Measurements from ENCODE around the gene ST6GALNAC2.

DNA sequence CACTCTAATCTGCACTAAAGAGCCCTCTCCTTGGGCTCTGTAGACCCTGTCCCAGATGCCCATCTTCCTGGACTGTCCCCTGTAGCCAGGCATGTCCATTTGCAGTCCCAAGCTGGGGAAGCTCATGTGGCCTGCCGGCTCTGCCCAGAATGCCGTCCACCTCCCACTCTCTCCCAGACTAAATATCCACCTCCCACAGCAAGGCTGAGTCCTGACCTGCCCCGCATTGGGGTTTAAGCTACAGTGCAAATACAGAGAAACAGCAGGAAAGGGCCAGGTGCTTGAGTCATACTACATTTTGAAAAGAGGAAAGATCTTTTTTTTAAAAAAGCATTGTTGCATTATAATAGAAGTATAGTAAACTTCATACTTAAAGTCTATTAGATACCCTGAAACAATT is 3.0 kb downstream of the ST6GALNAC2 start:
- TF ChIP-seq EZH2 (IDR thresholded peaks at IDR 0.05; ENCODE audit: insufficient read depth, poor library complexity, severe bottlenecking) = no peak
- TF ChIP-seq EZH2phosphoT487 (IDR thresholded peaks at IDR 0.05; ENCODE audit: insufficient read depth, low read depth) = no peak
